GM12878 (cell line): ENCODE results near the gene ITGA2. TPM values are rescaled to one million over a fixed set of nuclear protein-coding genes. Genes with fewer than 3 reads are reported as not detected.

Source experiments
- ATAC-seq: fragments of 200-7000 bp; cut with Tn5 transposase; 3 replicates; pipeline ENCODE4 v1.9.1; 2020; ENCODE audit warnings: mild to moderate bottlenecking, moderate library complexity
- BruUV-seq: library from RNA; stranded (reverse); fragments of 400-500 nt; replicated peaks from 2 replicates; lab custom pipeline; 2021; lab: Mats Ljungman, UMichigan
- CTCF ChIA-PET: fragments of 300-600 bp; sonication (Branson Sonifier 250); formaldehyde crosslinking; extraction: SDS; loops from one replicate; lab custom pipeline; 2021; ENCODE audit warnings: inconsistent platforms; lab: Yijun Ruan, JAX
- POLR2A ChIA-PET: fragments of 350-600 bp; formaldehyde crosslinking; extraction: SDS; loops from one replicate; lab custom pipeline; 2021; ENCODE audit warnings: inconsistent platforms; lab: Charles Lee
- RAD21 ChIA-PET: fragments of 300-600 bp; sonication (Branson Sonifier 250); formaldehyde crosslinking; loops from one replicate; lab custom pipeline; 2023; ENCODE audit warnings: antibody characterized with exemption; ENCODE audit not compliant: unreplicated experiment; lab: Charles Lee
- SMC1A ChIA-PET: fragments of 300-600 bp; sonication (Branson Sonifier 250); formaldehyde crosslinking; loops from one replicate; lab custom pipeline; 2023; ENCODE audit not compliant: unreplicated experiment, uncharacterized antibody; lab: Charles Lee
- DNase-seq: peaks from one replicate; pipeline ENCODE4 v3.0.0-alpha.2; 2011; ENCODE audit warnings: low read depth, low spot score
- FAIRE-seq: peaks from 3 replicates; lab custom pipeline; 2011; peaks lifted over from hg19 to GRCh38; lab: Jason Lieb, UNC
- H2AFZ ChIP-seq: 2 replicates; pipeline ENCODE4 v1.6.0; 2011; ENCODE audit warnings: low read depth, low read length, control low read depth; ENCODE audit not compliant: control insufficient read depth
- H3K27ac ChIP-seq: 2 replicates; pipeline ENCODE4 v1.5.1; 2011; ENCODE audit warnings: control low read depth; ENCODE audit not compliant: control insufficient read depth, insufficient read depth
- H3K27me3 ChIP-seq, 2 experiments: replicated peaks in 1 of 2; 2 replicates each; pipeline versions ENCODE4 v1.6.0 to v1.6.1; 2011; ENCODE audit warnings: low read length in 1 of 2; ENCODE audit not compliant: control insufficient read depth in 2 of 2, insufficient read depth in 2 of 2
- H3K36me3 ChIP-seq, 2 experiments: 2 replicates each; pipeline ENCODE4 v1.5.1; 2011; ENCODE audit warnings: low read length in 1 of 2; ENCODE audit not compliant: control insufficient read depth in 2 of 2, insufficient read depth in 2 of 2
- H3K4me1 ChIP-seq: 2 replicates; pipeline ENCODE4 v1.6.1; 2011; ENCODE audit warnings: mild to moderate bottlenecking, low read length, moderate library complexity, mixed read lengths; ENCODE audit not compliant: control insufficient read depth, insufficient read depth
- H3K4me2 ChIP-seq: 2 replicates; pipeline ENCODE4 v1.6.0; 2011; ENCODE audit warnings: control low read depth; ENCODE audit not compliant: control insufficient read depth, insufficient read depth
- H3K4me3 ChIP-seq: fragments of 200-600 bp; sonication (generic); 2 replicates; pipeline ENCODE4 v1.5.1; 2016
- H3K79me2 ChIP-seq: 2 replicates; pipeline ENCODE4 v1.6.0; 2011; ENCODE audit warnings: low read length; ENCODE audit not compliant: control insufficient read depth, insufficient read depth
- H3K9ac ChIP-seq: 2 replicates; pipeline ENCODE4 v1.8.0; 2011; ENCODE audit warnings: low read length, control low read depth, mixed read lengths; ENCODE audit not compliant: control insufficient read depth, insufficient read depth
- H3K9me3 ChIP-seq: replicated peaks from 3 replicates; pipeline ENCODE4 v1.5.1; 2011; ENCODE audit warnings: mild to moderate bottlenecking, low read length; ENCODE audit not compliant: control insufficient read depth, insufficient read depth
- H4K20me1 ChIP-seq: 2 replicates; pipeline ENCODE4 v1.6.0; 2011; ENCODE audit not compliant: control insufficient read depth, insufficient read depth
- ATF7 ChIP-seq: fragments of 450-650 bp; IDR thresholded peaks from 2 replicates; pipeline ENCODE4 v1.6.1; 2016; ENCODE audit warnings: low read depth, mild to moderate bottlenecking
- EZH2 ChIP-seq: IDR thresholded peaks from 2 replicates; pipeline ENCODE4 v1.6.1; 2012; ENCODE audit warnings: low read depth, mild to moderate bottlenecking, control low read depth, inconsistent platforms, low read length, borderline replicate concordance; ENCODE audit not compliant: control insufficient read depth
- FOS ChIP-seq: IDR thresholded peaks from 3 replicates; pipeline ENCODE4 v1.6.1; 2011; ENCODE audit warnings: borderline replicate concordance; ENCODE audit not compliant: insufficient read length; ENCODE audit errors: extremely low read depth
- GATAD2B ChIP-seq: fragments of 450-650 bp; conservative IDR thresholded peaks from 2 replicates; pipeline ENCODE4 v1.6.1; 2017; ENCODE audit warnings: low read depth, mild to moderate bottlenecking, moderate library complexity
- LARP7 ChIP-seq: fragments of 450-650 bp; IDR thresholded peaks from 2 replicates; pipeline ENCODE4 v1.6.1; 2017; ENCODE audit warnings: mild to moderate bottlenecking
- NFYA ChIP-seq: IDR thresholded peaks from 2 replicates; pipeline ENCODE4 v1.6.1; 2011; ENCODE audit warnings: low read depth, mild to moderate bottlenecking, low read length, improper control_type of control experiment, borderline replicate concordance
- NFYB ChIP-seq: IDR thresholded peaks from 2 replicates; pipeline ENCODE4 v1.6.1; 2011; ENCODE audit warnings: low read depth, mild to moderate bottlenecking, low read length, improper control_type of control experiment, moderate library complexity; ENCODE audit not compliant: insufficient read depth
- NKRF ChIP-seq: fragments of 450-650 bp; conservative IDR thresholded peaks from 2 replicates; pipeline ENCODE4 v1.6.1; 2017; ENCODE audit warnings: mild to moderate bottlenecking, moderate library complexity
- NR2C1 ChIP-seq: fragments of 450-650 bp; IDR thresholded peaks from 2 replicates; pipeline ENCODE4 v1.6.1; 2017; ENCODE audit warnings: antibody characterized with exemption, mild to moderate bottlenecking, moderate library complexity
- RB1 ChIP-seq: fragments of 450-650 bp; formaldehyde crosslinking; IDR thresholded peaks from 2 replicates; pipeline ENCODE4 v1.6.1; 2017; ENCODE audit warnings: mild to moderate bottlenecking, borderline replicate concordance
- RUNX3 ChIP-seq: IDR thresholded peaks from 2 replicates; pipeline ENCODE4 v1.6.1; 2012; ENCODE audit warnings: low read length, inconsistent platforms
- SREBF2 ChIP-seq: IDR thresholded peaks from 2 replicates; pipeline ENCODE4 v1.6.1; 2012; ENCODE audit warnings: mild to moderate bottlenecking, low read length
- SRF ChIP-seq, 2 experiments: IDR thresholded peaks; 2 replicates each; pipeline ENCODE4 v1.6.1; 2011; ENCODE audit warnings: low read depth in 2 of 2, low read length in 2 of 2, mild to moderate bottlenecking in 1 of 2, moderate library complexity in 1 of 2
- SUPT20H ChIP-seq: IDR thresholded peaks from 2 replicates; pipeline ENCODE4 v1.6.1; 2011; ENCODE audit warnings: low read depth, mild to moderate bottlenecking, low read length, moderate library complexity, borderline replicate concordance; ENCODE audit not compliant: control insufficient read depth
- WGBS: methylation state at CpG from one replicate; pipeline ENCODE4 v1.1.6; 2016; ENCODE audit warnings: low lambda C conversion rate; ENCODE audit not compliant: insufficient replicate concordance, insufficient coverage; ENCODE audit errors: missing lambda C conversion rate; 5-methylcytosine and 5-hydroxymethylcytosine counted together
- in situ Hi-C: fragments of 300-500 bp; cut with MboI; formaldehyde crosslinking; loops from 9 replicates; pipeline ENCODE4 v1.14.3; 2018; ENCODE audit warnings: mixed read lengths
- intact Hi-C: fragments of 100-400 bp; cut with micrococcal nuclease; formaldehyde crosslinking; loops from one replicate; pipeline ENCODE4 v1.14.2; 2022; ENCODE audit not compliant: unreplicated experiment
- polyA plus RNA-seq, 11 experiments: library from polyadenylated mRNA; depleted of rRNA in 4 of 11; unstranded in 6 of 11; stranded (reverse) in 5 of 11; fragments of >200 nt; fragmentation: Nextera tagmentation in 4 of 11; fragmentation: Illumina TruSeq in 1 of 11; extraction: Ambion mirVana in 4 of 11; extraction: Trizol in 1 of 11; gene quantifications; 1 replicate in 1 of 11; 2 replicates in 10 of 11; pipeline versions ENCODE4 v1.2.1 to v1.2.3, GENCODE V29; 2011 to 2016; ENCODE audit warnings: inconsistent platforms in 2 of 11, missing spikeins in 2 of 11, low read depth in 1 of 11
- total RNA-seq, 4 experiments: library from RNA; depleted of rRNA in 3 of 4; stranded (reverse); fragments of >200 nt in 3 of 4; fragmentation: Illumina TruSeq in 1 of 4; extraction: Trizol in 1 of 4; gene quantifications; 2 replicates each; pipeline versions ENCODE4 v1.2.1 to v1.2.3, GENCODE V29; 2013 to 2021
- TF ChIP-seq, protein P1 (sequence below): fragments of 450-650 bp; IDR thresholded peaks from 2 replicates; pipeline ENCODE4 v1.6.1; 2016; ENCODE audit warnings: mild to moderate bottlenecking

The ITGA2 gene
- total and polyA plus RNA-seq, 10 of the 15 experiments (the other 5 are each of a cell fraction or from before 2014, with no cell fraction given), result under 0.01 to 0.13 (median 0.03) TPM; not detected in 6

- no peak for TF ChIP-seq ATF7
These were observed 28.2 kb downstream of the ITGA2 start (continued) for GRCh38 chr5:53017383-53017782.

GRCh38 chr5:53017794-53018391 is 28.7 kb downstream of the ITGA2 start:
- ATAC-seq (no peak), DNase-seq (no peak), FAIRE-seq (no peak)
- no peaks in the 10 kb centered on the region for H4K20me1 ChIP-seq
- H3K27ac ChIP-seq, result no peak overlapping the region
- no peaks in the 10 kb centered on the region for H3K79me2 ChIP-seq
- H2AFZ ChIP-seq, result no peak overlapping the region
- RAD21 ChIA-PET, result no interaction called here
- H3K4me3 ChIP-seq, result no peak overlapping the region
- in situ Hi-C loops, result no loop called here
- no peak overlapping the region for H3K9ac ChIP-seq
- 38% methylated on average over 10 of the region's 10 CpGs for WGBS
- no peaks in the 10 kb centered on the region for H3K4me1 ChIP-seq
- POLR2A ChIA-PET, result no interaction called here
- H3K4me2 ChIP-seq, result no peak overlapping the region
- H3K27me3 ChIP-seq, result peaks cover 0 to 2% of the 10 kb centered on the region in 2 experiments; a peak in 2 of 4 replicates
- SMC1A ChIA-PET, result no interaction called here
- CTCF ChIA-PET, result no interaction called here
- TF ChIP-seq RB1, result no peak
- no peak for TF ChIP-seq FOS
- TF ChIP-seq EZH2, result no peak
- no peak for TF ChIP-seq SUPT20H
- TF ChIP-seq SREBF2, result no peak
- TF ChIP-seq, protein P1, sequence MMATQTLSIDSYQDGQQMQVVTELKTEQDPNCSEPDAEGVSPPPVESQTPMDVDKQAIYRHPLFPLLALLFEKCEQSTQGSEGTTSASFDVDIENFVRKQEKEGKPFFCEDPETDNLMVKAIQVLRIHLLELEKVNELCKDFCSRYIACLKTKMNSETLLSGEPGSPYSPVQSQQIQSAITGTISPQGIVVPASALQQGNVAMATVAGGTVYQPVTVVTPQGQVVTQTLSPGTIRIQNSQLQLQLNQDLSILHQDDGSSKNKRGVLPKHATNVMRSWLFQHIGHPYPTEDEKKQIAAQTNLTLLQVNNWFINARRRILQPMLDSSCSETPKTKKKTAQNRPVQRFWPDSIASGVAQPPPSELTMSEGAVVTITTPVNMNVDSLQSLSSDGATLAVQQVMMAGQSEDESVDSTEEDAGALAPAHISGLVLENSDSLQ, result no peak
- no peak for TF ChIP-seq GATAD2B
- TF ChIP-seq NKRF, result no peak
- TF ChIP-seq SRF (IDR thresholded peaks at IDR 0.05; ENCODE audit: low read depth in 2 of 2, low read length in 2 of 2), result no peak
- TF ChIP-seq NFYA, result no peak
- no peak for TF ChIP-seq NR2C1
- no peak for TF ChIP-seq NFYB
- TF ChIP-seq RUNX3, result no peak
- TF ChIP-seq LARP7, result no peak
- BruUV-seq, result no TSS peak
- no peaks in the 10 kb centered on the region for H3K9me3 ChIP-seq
- intact Hi-C loops, result no loop called here
- H3K36me3 ChIP-seq, result no peaks in the 10 kb centered on the region
